Endothelial cell (in vitro differentiated cells): Measurements from ENCODE around the gene NOP16. TPM values are rescaled to one million over a fixed set of nuclear protein-coding genes. Genes with fewer than 3 reads are reported as not detected.

ENCODE experiments used
- DNase-seq: peaks from one replicate; pipeline ENCODE4 v3.0.0; 2021; ENCODE audit warnings: low spot score
- H3K27ac Mint-ChIP-seq: one replicate; pipeline ENCODE4 v1.8.0; 2021; ENCODE audit warnings: mixed read lengths, inconsistent platforms; ENCODE audit not compliant: unreplicated experiment
- H3K27me3 Mint-ChIP-seq: one replicate; pipeline ENCODE4 v1.8.0; 2021; ENCODE audit warnings: mild to moderate bottlenecking, moderate library complexity, mixed read lengths, inconsistent platforms; ENCODE audit not compliant: unreplicated experiment
- H3K36me3 Mint-ChIP-seq: one replicate; pipeline ENCODE4 v1.8.0; 2021; ENCODE audit warnings: mild to moderate bottlenecking, low read depth, mixed read lengths, inconsistent platforms; ENCODE audit not compliant: unreplicated experiment
- H3K4me1 Mint-ChIP-seq: one replicate; pipeline ENCODE4 v1.8.0; 2021; ENCODE audit warnings: mild to moderate bottlenecking, mixed read lengths, inconsistent platforms; ENCODE audit not compliant: unreplicated experiment
- H3K4me3 Mint-ChIP-seq: one replicate; pipeline ENCODE4 v1.8.0; 2021; ENCODE audit warnings: mild to moderate bottlenecking, mixed read lengths, inconsistent platforms; ENCODE audit not compliant: unreplicated experiment
- H3K9me3 Mint-ChIP-seq: one replicate; pipeline ENCODE4 v1.8.0; 2021; ENCODE audit warnings: mixed read lengths, inconsistent platforms; ENCODE audit not compliant: unreplicated experiment
- long read RNA-seq: library from polyadenylated mRNA; unstranded; transcript quantifications from one replicate; pipeline ENCODE4 v2.0.0, GENCODE V29; 2020; ENCODE audit not compliant: unreplicated experiment
- total RNA-seq: library from RNA; stranded (reverse); fragmentation: NEBNext Ultra II Directional; extraction: Animal tissue kit (Norgen Biotek cat#: 25700); gene quantifications from one replicate; pipeline ENCODE4 v1.2.1, GENCODE V29; 2021; ENCODE audit not compliant: unreplicated experiment
- TF ChIP-seq, protein P1 (sequence below): fragments of 200-600 bp; sonication (generic); IDR thresholded peaks from one replicate; pipeline ENCODE4 v1.5.0; 2021; ENCODE audit warnings: antibody characterized with exemption; ENCODE audit not compliant: unreplicated experiment

The NOP16 gene, protein sequence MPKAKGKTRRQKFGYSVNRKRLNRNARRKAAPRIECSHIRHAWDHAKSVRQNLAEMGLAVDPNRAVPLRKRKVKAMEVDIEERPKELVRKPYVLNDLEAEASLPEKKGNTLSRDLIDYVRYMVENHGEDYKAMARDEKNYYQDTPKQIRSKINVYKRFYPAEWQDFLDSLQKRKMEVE
- 11.9 TPM for total RNA-seq
- long read RNA-seq, transcript NOP16-207 (5 exons, 1,258 nt), result major isoform, 7 of 13 reads
- long read RNA-seq, partial matches to known transcripts, result 0 of 13 reads
- long read RNA-seq, other reads (novel, unspliced or antisense), result 1 of 13 reads

DNA sequence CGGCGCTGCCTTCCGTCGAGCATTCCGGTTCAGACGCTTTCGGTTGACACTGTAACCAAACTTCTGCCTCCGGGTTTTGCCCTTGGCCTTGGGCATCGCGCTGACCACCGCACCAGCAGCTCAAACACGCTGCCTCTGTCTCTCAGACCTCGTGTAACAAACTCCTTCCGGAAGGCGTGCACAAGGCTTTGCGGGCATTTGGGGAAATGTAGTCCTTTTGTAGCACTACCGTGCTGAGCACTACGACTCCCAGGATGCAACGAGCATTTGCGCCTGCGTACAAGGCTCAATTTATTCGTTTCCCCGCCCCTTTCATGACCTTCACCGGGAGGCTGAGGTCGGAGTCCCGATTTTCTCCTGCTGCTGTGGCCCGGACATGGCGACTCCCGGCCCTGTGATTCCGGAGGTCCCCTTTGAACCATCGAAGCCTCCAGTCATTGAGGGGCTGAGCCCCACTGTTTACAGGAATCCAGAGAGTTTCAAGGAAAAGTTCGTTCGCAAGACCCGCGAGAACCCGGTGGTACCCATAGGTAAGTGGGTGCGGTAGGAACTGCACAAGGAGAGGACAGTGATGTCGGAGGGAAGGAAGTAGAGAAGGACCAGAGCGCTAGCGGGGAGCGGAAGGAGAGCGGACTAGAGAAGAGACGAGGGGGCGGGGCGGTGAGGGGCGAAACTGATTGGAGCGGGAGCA lies at the start of gene NOP16, which contains the start of gene HIGD2A:
NOP16 (minus strand) TSS at position 155 of the 691 bp plus-strand sequence; CDS start at position 96, 59 bp downstream.
HIGD2A (plus strand) TSS at position 308 of the 691 bp plus-strand sequence; CDS start at position 377, 69 bp downstream.
- Mint-ChIP-seq H3K9me3 (no peaks in the 10 kb centered on the region), H3K36me3 (peaks cover 11% of the 10 kb centered on the region)

DNA sequence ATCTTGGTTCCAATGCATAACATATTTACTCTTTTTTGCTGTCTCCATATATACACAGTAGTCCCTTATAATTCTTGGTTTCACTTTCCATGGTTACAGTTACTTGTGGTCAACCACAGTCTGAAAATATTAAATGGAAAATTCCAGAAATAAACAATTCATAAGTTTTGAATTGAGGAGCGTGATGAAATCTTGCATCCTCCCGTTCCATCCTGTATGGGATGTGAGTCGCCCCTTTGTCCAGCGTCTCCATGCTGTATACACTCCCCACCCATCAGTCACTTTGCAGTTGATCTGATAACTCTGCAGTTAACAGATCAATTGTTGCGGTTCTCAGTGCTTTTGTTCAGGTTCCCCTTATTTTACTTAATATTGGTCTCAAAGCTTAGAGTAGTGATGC lies 48.3 kb upstream of the NOP16 start:
- Mint-ChIP-seq H3K9me3 (peaks cover 6% of the 10 kb centered on the region), H3K4me3 (no peak overlapping the region), H3K36me3 (peaks cover 4% of the 10 kb centered on the region), H3K27me3 (peaks cover 7% of the 10 kb centered on the region), H3K27ac (no peak overlapping the region), H3K4me1 (no peaks in the 10 kb centered on the region)
- TF ChIP-seq, protein P1, sequence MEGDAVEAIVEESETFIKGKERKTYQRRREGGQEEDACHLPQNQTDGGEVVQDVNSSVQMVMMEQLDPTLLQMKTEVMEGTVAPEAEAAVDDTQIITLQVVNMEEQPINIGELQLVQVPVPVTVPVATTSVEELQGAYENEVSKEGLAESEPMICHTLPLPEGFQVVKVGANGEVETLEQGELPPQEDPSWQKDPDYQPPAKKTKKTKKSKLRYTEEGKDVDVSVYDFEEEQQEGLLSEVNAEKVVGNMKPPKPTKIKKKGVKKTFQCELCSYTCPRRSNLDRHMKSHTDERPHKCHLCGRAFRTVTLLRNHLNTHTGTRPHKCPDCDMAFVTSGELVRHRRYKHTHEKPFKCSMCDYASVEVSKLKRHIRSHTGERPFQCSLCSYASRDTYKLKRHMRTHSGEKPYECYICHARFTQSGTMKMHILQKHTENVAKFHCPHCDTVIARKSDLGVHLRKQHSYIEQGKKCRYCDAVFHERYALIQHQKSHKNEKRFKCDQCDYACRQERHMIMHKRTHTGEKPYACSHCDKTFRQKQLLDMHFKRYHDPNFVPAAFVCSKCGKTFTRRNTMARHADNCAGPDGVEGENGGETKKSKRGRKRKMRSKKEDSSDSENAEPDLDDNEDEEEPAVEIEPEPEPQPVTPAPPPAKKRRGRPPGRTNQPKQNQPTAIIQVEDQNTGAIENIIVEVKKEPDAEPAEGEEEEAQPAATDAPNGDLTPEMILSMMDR, result no peak
- DNase-seq, result no peak

More for the DNA sequence above, at the start of gene NOP16, which contains the start of gene HIGD2A:
- H3K27ac Mint-ChIP-seq, result peak within 1 kb of the TSS; percentile 96
- TF ChIP-seq, protein P1, result no peak
- DNase-seq, result peak; percentile 95
- H3K27me3 Mint-ChIP-seq, result peaks cover 5% of the 10 kb centered on the region
- H3K4me3 Mint-ChIP-seq, result peak within 1 kb of the TSS; percentile 98
- peaks cover 14% of the 10 kb centered on the region for H3K4me1 Mint-ChIP-seq

DNA sequence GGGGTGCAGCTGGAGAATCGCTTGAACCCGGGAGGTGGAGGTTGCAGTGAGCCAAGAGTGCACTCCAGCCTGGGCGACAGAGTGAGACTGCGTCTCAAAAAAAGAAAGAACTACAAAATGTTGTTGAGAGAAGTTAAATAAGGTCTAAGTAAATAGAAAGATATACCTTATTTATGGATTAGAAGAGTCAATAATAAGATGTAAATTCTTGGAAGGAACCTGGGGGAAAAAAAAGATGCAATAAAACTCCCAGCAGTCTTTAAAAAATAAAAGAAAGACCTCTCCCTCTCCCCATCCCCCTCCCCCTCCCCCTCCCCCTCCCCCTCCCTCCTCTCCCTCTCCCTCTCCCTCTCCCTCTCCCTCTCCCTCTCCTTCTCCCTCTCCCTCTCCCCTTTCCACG lies 44.3 kb upstream of the NOP16 start:
- H3K27me3 Mint-ChIP-seq, result peaks cover 7% of the 10 kb centered on the region
- DNase-seq, result no peak
- H3K4me3 Mint-ChIP-seq, result no peak overlapping the region
- peaks cover 4% of the 10 kb centered on the region for H3K36me3 Mint-ChIP-seq
- TF ChIP-seq, protein P1, result no peak
- H3K9me3 Mint-ChIP-seq, result peaks cover 6% of the 10 kb centered on the region
- H3K4me1 Mint-ChIP-seq, result no peaks in the 10 kb centered on the region
- H3K27ac Mint-ChIP-seq, result no peak overlapping the region

DNA sequence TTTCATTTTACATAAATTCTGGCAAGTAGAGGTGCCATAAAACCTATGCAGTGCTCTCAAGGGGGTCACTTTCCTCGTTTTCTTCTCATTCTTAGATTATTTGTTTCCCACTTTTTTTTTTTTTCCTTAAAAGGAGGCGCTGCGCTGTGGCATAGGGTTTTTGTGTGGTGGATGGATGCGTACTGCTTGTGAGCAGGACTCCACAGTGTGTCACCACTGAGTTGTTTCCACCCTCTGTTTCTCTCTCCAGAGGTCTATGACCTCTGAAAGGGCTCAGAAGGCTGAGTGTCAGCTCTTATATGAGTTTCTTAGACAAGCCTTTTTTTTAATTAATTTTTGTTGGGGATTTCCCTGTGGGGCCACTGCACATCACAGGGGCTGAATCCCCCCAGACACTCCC lies 41.6 kb upstream of the NOP16 start:
- Mint-ChIP-seq H3K4me3 (no peak overlapping the region), H3K27me3 (peaks cover 7% of the 10 kb centered on the region), H3K27ac (no peak overlapping the region), H3K36me3 (peaks cover 4% of the 10 kb centered on the region), H3K4me1 (no peaks in the 10 kb centered on the region), H3K9me3 (peaks cover 6% of the 10 kb centered on the region)
- TF ChIP-seq, protein P1, result no peak
- no peak for DNase-seq

DNA sequence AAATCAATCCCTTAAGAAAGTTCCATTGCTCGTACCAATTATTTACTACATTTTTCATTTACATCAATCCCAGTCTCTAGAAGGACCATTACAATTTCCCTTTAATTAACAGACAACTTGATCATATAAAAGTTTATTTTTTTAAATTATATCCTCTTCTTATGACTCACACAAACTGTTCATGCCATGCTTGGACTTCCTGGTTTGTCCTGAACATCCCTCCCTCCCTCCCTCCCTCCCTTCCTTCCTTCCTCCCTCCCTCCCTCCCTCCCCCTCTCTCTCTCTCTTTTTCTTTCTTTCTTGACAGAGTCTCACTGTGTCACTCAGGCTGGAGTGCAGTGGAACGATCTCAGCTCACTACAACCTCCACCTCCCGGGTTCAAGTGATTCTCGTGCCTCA lies 39.6 kb upstream of the NOP16 start:
- no peaks in the 10 kb centered on the region for H3K4me1 Mint-ChIP-seq
- TF ChIP-seq, protein P1, result no peak
- no peak overlapping the region for H3K27ac Mint-ChIP-seq
- peaks cover 4% of the 10 kb centered on the region for H3K36me3 Mint-ChIP-seq
- no peak for DNase-seq
- no peak overlapping the region for H3K4me3 Mint-ChIP-seq
- H3K27me3 Mint-ChIP-seq, result peaks cover 7% of the 10 kb centered on the region
- H3K9me3 Mint-ChIP-seq, result peaks cover 6% of the 10 kb centered on the region
